Adipose tissue (tissue), 3 donors: ENCODE results near the gene MITF. TPM values are rescaled to one million over a fixed set of nuclear protein-coding genes. Genes with fewer than 3 reads are reported as not detected.
"Not testable (repeated sequence)": the region's sequence is repeated elsewhere in the genome, so short reads cannot be mapped to it uniquely, and the experiment has no call there.

Experiments
- H3K27ac ChIP-seq: one replicate; pipeline ENCODE4 v1.5.1; 2013; ENCODE audit warnings: low read depth, low read length
- WGBS, 3 donors: extraction: QIAGEN DNeasy Blood & Tissue Kit; methylation state at CpG; one replicate each; pipeline ENCODE4 v1.1.7; 2013; 5-methylcytosine and 5-hydroxymethylcytosine counted together
- polyA plus RNA-seq, 3 donors: library from polyadenylated mRNA; stranded (reverse); fragments of 200-250 nt; gene quantifications; one replicate each; pipeline ENCODE4 v1.2.3, GENCODE V29; 2013
- donor health status: healthy with polysubstance abuse.
- donor health status: Bipolar disorder and iron deficiency.
- donor health status: healthy.

Gene MITF
- polyA plus RNA-seq, 3 donors: 1.6 to 13.3 (median 7.3) TPM

- no peak overlapping the region for H3K27ac ChIP-seq
These were observed 176.5 kb downstream of the MITF start for GRCh38 chr3:69915726-69916125.

GRCh38 chr3:69920009-69920408, 180.7 kb downstream of the MITF start:
- WGBS, 3 donors: 58 to 81% (median 72%) methylated on average over 10 of the region's 10 CpGs
- H3K27ac ChIP-seq: not testable (repeated sequence)

GRCh38 chr3:69921651-69922050, 182.4 kb downstream of the MITF start:
- H3K27ac ChIP-seq: no peak overlapping the region
- 92 to 98% (median 93%) methylated on average over 6 of the region's 6 CpGs for WGBS, 3 donors

- no peak overlapping the region for H3K27ac ChIP-seq
- 77 to 92% (median 85%) methylated on average over 4 of the region's 4 CpGs for WGBS, 3 donors
These were observed 183.3 kb downstream of the MITF start for GRCh38 chr3:69922521-69923000.

- no peak overlapping the region for H3K27ac ChIP-seq
These were observed 186.2 kb downstream of the MITF start for GRCh38 chr3:69925506-69925905.

GRCh38 chr3:69926385-69926784, 187.1 kb downstream of the MITF start:
- H3K27ac ChIP-seq: no peak overlapping the region
- WGBS, 3 donors: 75 to 92% (median 91%) methylated on average over 8 of the region's 8 CpGs

GRCh38 chr3:69927571-69927970, 188.3 kb downstream of the MITF start:
- H3K27ac ChIP-seq: no peak overlapping the region

GRCh38 chr3:69929019-69929418, 189.8 kb downstream of the MITF start:
- no peak overlapping the region for H3K27ac ChIP-seq
- WGBS, 3 donors: 82 to 90% (median 85%) methylated on average over 4 of the region's 4 CpGs

- WGBS, 3 donors: 67 to 80% (median 70%) methylated on average over 2 of the region's 2 CpGs
- H3K27ac ChIP-seq: no peak overlapping the region
These were observed 191.3 kb downstream of the MITF start for GRCh38 chr3:69930564-69930963.

- H3K27ac ChIP-seq: no peak overlapping the region
- 92 to 97% (median 95%) methylated on average over 2 of the region's 2 CpGs for WGBS, 3 donors
These were observed 192.8 kb downstream of the MITF start for GRCh38 chr3:69932087-69932486.

- WGBS, 3 donors: 65 to 85% (median 72%) methylated on average over 3 of the region's 3 CpGs
- no peak overlapping the region for H3K27ac ChIP-seq
These were observed 193.2 kb downstream of the MITF start for GRCh38 chr3:69932501-69932900.

GRCh38 chr3:69934398-69934797, 195.1 kb downstream of the MITF start:
- WGBS, 3 donors: 71 to 79% (median 72%) methylated on average over 2 of the region's 2 CpGs
- H3K27ac ChIP-seq: no peak overlapping the region

GRCh38 chr3:69936266-69936665, 197.0 kb downstream of the MITF start:
- WGBS, 3 donors: 81 to 90% (median 82%) methylated on average over 6 of the region's 6 CpGs
- H3K27ac ChIP-seq: no peak overlapping the region

- no peak overlapping the region for H3K27ac ChIP-seq
- WGBS, 3 donors: 94 to 98% (median 96%) methylated on average over 6 of the region's 6 CpGs
These were observed 198.8 kb downstream of the MITF start for GRCh38 chr3:69938061-69938460.

GRCh38 chr3:69938931-69939330, 199.7 kb downstream of the MITF start:
- H3K27ac ChIP-seq: no peak overlapping the region
- WGBS, 3 donors: 93 to 98% (median 97%) methylated on average over 3 of the region's 3 CpGs

GRCh38 chr3:69941037-69941436, 201.8 kb downstream of the MITF start:
- WGBS, 3 donors: 90 to 97% (median 91%) methylated on average over 3 of the region's 3 CpGs
- no peak overlapping the region for H3K27ac ChIP-seq

- 85 to 88% (median 86%) methylated on average over 3 of the region's 3 CpGs for WGBS, 3 donors
These were observed 202.3 kb downstream of the MITF start for GRCh38 chr3:69941439-69942176.

GRCh38 chr3:69944931-69945493, 205.7 kb downstream of the MITF start:
- no peak overlapping the region for H3K27ac ChIP-seq
- WGBS, 3 donors: 73 to 81% (median 76%) methylated on average over 3 of the region's 3 CpGs

More at GRCh38 chr3:69941439-69942176, 202.3 kb downstream of the MITF start:
- H3K27ac ChIP-seq: no peak overlapping the region

GRCh38 chr3:69948246-69948862, 209.1 kb downstream of the MITF start:
- H3K27ac ChIP-seq: no peak overlapping the region
- 11 to 14% (median 13%) methylated on average over 4 of the region's 4 CpGs for WGBS, 3 donors

- H3K27ac ChIP-seq: no peak overlapping the region
- WGBS, 3 donors: 29 to 84% (median 82%) methylated on average over 3 of the region's 3 CpGs
These were observed 212.4 kb downstream of the MITF start for GRCh38 chr3:69951616-69952015.
